ENCODE data around the gene PADI1.

Gene PADI1

GRCh38 chr1:17173217-17173616 lies 31.7 kb upstream of the PADI1 start:
- Histone ChIP-seq H3K27me3 (ENCODE audit: insufficient read depth, poor library complexity, severe bottlenecking) (no peaks in the 10 kb centered on the region), H3K27ac (replicated peaks) (no peak overlapping the region), H3K4me3 (replicated peaks; ENCODE audit: insufficient read depth, low read length) (no peak overlapping the region)
- no peak for DNase-seq (ENCODE audit: low read depth in 1 of 2, low spot score in 1 of 2)
- no peak for TF ChIP-seq SPI1 (IDR thresholded peaks at IDR 0.05; ENCODE audit: borderline replicate concordance, low read depth)
- no peak for TF ChIP-seq POLR2AphosphoS5 (IDR thresholded peaks at IDR 0.05; ENCODE audit: low read depth)
- no peak for TF ChIP-seq CTCF (IDR thresholded peaks at IDR 0.05; ENCODE audit: insufficient read depth, low read length)
- TF ChIP-seq GABPA (IDR thresholded peaks at IDR 0.05; ENCODE audit: low read depth), result no peak
- TF ChIP-seq REST (IDR thresholded peaks at IDR 0.05; ENCODE audit: insufficient replicate concordance, low read depth), result no peak

- Histone ChIP-seq H3K27ac (replicated peaks) (no peak overlapping the region), H3K27me3 (ENCODE audit: insufficient read depth, poor library complexity, severe bottlenecking) (no peaks in the 10 kb centered on the region), H3K4me3 (replicated peaks; ENCODE audit: insufficient read depth, low read length) (no peak overlapping the region)
- DNase-seq (ENCODE audit: low read depth in 1 of 2, low spot score in 1 of 2), result peak in 1 of 2 experiments; percentile 35
- TF ChIP-seq CTCF (IDR thresholded peaks at IDR 0.05; ENCODE audit: insufficient read depth, low read length) (no peak), SPI1 (IDR thresholded peaks at IDR 0.05; ENCODE audit: borderline replicate concordance, low read depth) (peak; percentile 80)
Measured at GRCh38 chr1:17176306-17177061, 28.4 kb upstream of the PADI1 start.

- H3K27me3 ChIP-seq (ENCODE audit: insufficient read depth, poor library complexity, severe bottlenecking), result no peaks in the 10 kb centered on the region
- H3K4me3 ChIP-seq (replicated peaks; ENCODE audit: insufficient read depth, low read length), result no peak overlapping the region
- no peak for DNase-seq (ENCODE audit: low read depth in 1 of 2, low spot score in 1 of 2)
- no peak overlapping the region for H3K27ac ChIP-seq (replicated peaks)
- no peak for TF ChIP-seq REST (IDR thresholded peaks at IDR 0.05; ENCODE audit: insufficient replicate concordance, low read depth)
Measured at GRCh38 chr1:17177651-17178050, 27.3 kb upstream of the PADI1 start.

- peak overlapping the region; percentile 49 for H3K27ac ChIP-seq (replicated peaks)
- TF ChIP-seq CTCF (IDR thresholded peaks at IDR 0.05; ENCODE audit: insufficient read depth, low read length) (no peak), GABPA (IDR thresholded peaks at IDR 0.05; ENCODE audit: low read depth) (peak; percentile 86), SPI1 (IDR thresholded peaks at IDR 0.05; ENCODE audit: borderline replicate concordance, low read depth) (peak; percentile 72)
- H3K4me3 ChIP-seq (replicated peaks; ENCODE audit: insufficient read depth, low read length), result no peak overlapping the region
- H3K27me3 ChIP-seq (ENCODE audit: insufficient read depth, poor library complexity, severe bottlenecking), result no peaks in the 10 kb centered on the region
- DNase-seq (ENCODE audit: low read depth in 1 of 2, low spot score in 1 of 2), result peak in 1 of 2 experiments; percentile 81
Measured at GRCh38 chr1:17181781-17182464, 23.0 kb upstream of the PADI1 start.

Measured in HL-60 (cell line).